T-cell (primary cell): ENCODE results near the gene CLRN2. TPM values are rescaled to one million over a fixed set of nuclear protein-coding genes. Genes with fewer than 3 reads are reported as not detected.
"Not testable (repeated sequence)": the region's sequence is repeated elsewhere in the genome, so short reads cannot be mapped to it uniquely, and the experiment has no call there.

Experiments used
- ATAC-seq, 4 experiments: fragments of 200-7000 bp in 3 of 4; fragments of 150-1000 bp in 1 of 4; cut with Tn5 transposase; replicated peaks in 1 of 4; 1 replicate in 3 of 4; 2 replicates in 1 of 4; pipeline ENCODE4 v1.10.0; 2021; ENCODE audit warnings: moderate library complexity in 3 of 4, mild to moderate bottlenecking in 2 of 4, moderate number of reproducible peaks in 1 of 4
- CTCF ChIA-PET, 2 donors: fragments of 300-600 bp; sonication (Branson Sonifier 250); formaldehyde crosslinking; loops; one replicate each; lab custom pipeline; 2022; ENCODE audit warnings: antibody characterized with exemption in 2 of 2; lab: Charles Lee
- POLR2A ChIA-PET, 2 donors: fragments of 300-600 bp; sonication (Branson Sonifier 250); formaldehyde crosslinking; loops; one replicate each; lab custom pipeline; 2022; ENCODE audit warnings: antibody characterized with exemption in 2 of 2; lab: Charles Lee
- DNase-seq, 35 experiments: peaks; one replicate each; pipeline versions ENCODE4 v3.0.0 to v3.0.0-alpha.2; 2013 to 2023
- H3K27ac ChIP-seq: one replicate; pipeline ENCODE4 v1.5.1; 2013; ENCODE audit warnings: low read length
- H3K27me3 ChIP-seq, 2 experiments: replicated peaks in 1 of 2; 1 replicate in 1 of 2; 2 replicates in 1 of 2; pipeline versions ENCODE4 v1.6.1 to v1.7.0; 2013; ENCODE audit warnings: low read length in 1 of 2, mixed read lengths in 1 of 2; ENCODE audit not compliant: control insufficient read depth in 2 of 2, insufficient read depth in 2 of 2; ENCODE audit errors: extremely low read depth in 1 of 2
- H3K36me3 ChIP-seq, 2 donors: 1 replicate in 1 of 2; 2 replicates in 1 of 2; pipeline versions ENCODE4 v1.6.1 to v1.7.0; 2013; ENCODE audit warnings: low read length in 1 of 2; ENCODE audit not compliant: control insufficient read depth in 2 of 2, insufficient read depth in 1 of 2; ENCODE audit errors: extremely low read depth in 1 of 2
- H3K4me1 ChIP-seq, 2 experiments: 1 replicate in 1 of 2; 2 replicates in 1 of 2; pipeline versions ENCODE4 v1.6.1 to v1.7.0; 2013; ENCODE audit warnings: low read length in 2 of 2, mixed read lengths in 1 of 2; ENCODE audit not compliant: insufficient read depth in 2 of 2, control insufficient read depth in 1 of 2; ENCODE audit errors: extremely low read depth in 1 of 2
- H3K4me3 ChIP-seq, 2 donors: 1 replicate in 1 of 2; 2 replicates in 1 of 2; pipeline versions ENCODE4 v1.5.1 to v1.7.0; 2013; ENCODE audit warnings: mild to moderate bottlenecking in 2 of 2, low read length in 1 of 2, moderate library complexity in 1 of 2; ENCODE audit not compliant: control insufficient read depth in 1 of 2; ENCODE audit errors: extremely low read depth in 1 of 2
- H3K9me3 ChIP-seq: 2 replicates; pipeline ENCODE4 v1.7.0; 2013
- H3K27ac Mint-ChIP-seq, 2 donors: one replicate each; pipeline ENCODE4 v1.8.0; 2020 to 2021; ENCODE audit warnings: mild to moderate bottlenecking in 2 of 2, mixed read lengths in 2 of 2
- H3K27me3 Mint-ChIP-seq, 2 donors: one replicate each; pipeline ENCODE4 v1.8.0; 2021 to 2022; ENCODE audit warnings: mixed read lengths in 2 of 2
- H3K36me3 Mint-ChIP-seq: one replicate; pipeline ENCODE4 v1.8.0; 2021; ENCODE audit warnings: mixed read lengths
- H3K4me1 Mint-ChIP-seq, 3 donors: one replicate each; pipeline ENCODE4 v1.8.0; 2020 to 2022; ENCODE audit warnings: mixed read lengths in 3 of 3, mild to moderate bottlenecking in 1 of 3
- H3K4me3 Mint-ChIP-seq, 3 donors: one replicate each; pipeline ENCODE4 v1.8.0; 2020 to 2022; ENCODE audit warnings: mild to moderate bottlenecking in 3 of 3, mixed read lengths in 3 of 3, moderate library complexity in 3 of 3
- H3K9me3 Mint-ChIP-seq, 3 donors: one replicate each; pipeline ENCODE4 v1.8.0; 2020 to 2022; ENCODE audit warnings: mixed read lengths in 3 of 3
- WGBS: methylation state at CpG from one replicate; pipeline ENCODE4 v1.1.5; 2013; ENCODE audit warnings: missing lambda C conversion rate; ENCODE audit not compliant: insufficient coverage; 5-methylcytosine and 5-hydroxymethylcytosine counted together
- total RNA-seq, 35 experiments: library from RNA in 6 of 35; stranded (reverse) in 6 of 35; fragments of 120-200 nt in 1 of 35; gene quantifications; one replicate each; pipeline versions ENCODE4 v1.2.1 to v1.2.4 and lab custom pipeline; 2013 to 2026

CLRN2 gene
- total RNA-seq, 5 donors from 2014 or later (not counting 1 experiment from before 2014, with no cell fraction given): not detected

DNA sequence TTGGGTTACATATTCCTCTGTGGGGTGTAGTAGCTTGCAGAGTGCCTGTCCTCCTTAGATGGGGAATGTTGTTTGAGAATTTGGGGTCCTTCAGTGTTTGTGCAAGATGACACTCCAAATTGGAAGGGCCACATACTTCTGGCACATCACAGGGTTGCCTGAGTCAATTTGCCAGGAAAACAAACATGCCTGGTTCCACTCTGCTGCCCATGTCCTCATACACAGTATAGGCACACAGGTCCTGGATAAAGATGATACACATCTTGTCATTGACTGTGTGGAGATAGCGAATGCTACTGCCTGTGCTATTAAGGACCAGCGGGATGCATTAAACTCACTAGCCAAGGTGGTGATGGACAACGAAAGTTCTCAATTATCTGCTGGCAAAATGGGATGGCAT is 50.9 kb downstream of the CLRN2 start:
- ChIA-PET POLR2A (no interaction called here), CTCF (no interaction called here)
- no peaks in the 10 kb centered on the region for H3K4me1 ChIP-seq
- no peaks in the 10 kb centered on the region for H3K9me3 ChIP-seq
- H3K27me3 ChIP-seq: peaks cover 0 to 4% of the 10 kb centered on the region in 2 experiments
- Mint-ChIP-seq H3K4me1 (no peaks in the 10 kb centered on the region), H3K27ac (no peak overlapping the region), H3K27me3 (no peaks in the 10 kb centered on the region), H3K4me3 (no peak overlapping the region), H3K36me3 (no peaks in the 10 kb centered on the region), H3K9me3 (no peaks in the 10 kb centered on the region)
- DNase-seq: no peak
- H3K36me3 ChIP-seq: no peaks in the 10 kb centered on the region
- WGBS: 88% methylated on average over 2 of the region's 3 CpGs
- no peak for ATAC-seq
- no peak overlapping the region for H3K27ac ChIP-seq
- no peak overlapping the region for H3K4me3 ChIP-seq

DNA sequence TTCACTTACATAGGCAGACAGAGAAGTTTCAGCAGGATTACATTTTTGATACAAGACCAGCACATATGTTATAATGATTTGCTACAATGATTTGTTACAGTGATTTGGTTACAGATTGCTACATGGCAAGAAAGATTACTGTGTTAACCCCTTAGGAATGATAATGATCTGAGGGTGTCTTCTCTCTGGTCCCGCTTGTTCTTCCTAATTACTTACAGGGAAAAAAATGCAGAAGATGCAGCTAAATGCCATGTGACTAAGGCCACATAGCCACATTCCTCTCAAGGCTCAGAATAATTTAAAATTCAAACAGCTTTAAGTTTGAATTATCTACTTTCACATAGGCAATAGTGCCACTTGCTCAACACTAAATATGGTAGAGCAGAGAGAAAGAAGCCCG is 52.3 kb downstream of the CLRN2 start:
- WGBS: no CpG with 5 or more reads among the region's 2 CpGs
- Histone ChIP-seq H3K9me3 (no peaks in the 10 kb centered on the region), H3K4me1 (no peaks in the 10 kb centered on the region), H3K36me3 (no peaks in the 10 kb centered on the region), H3K27me3 (peaks cover 0 to 4% of the 10 kb centered on the region in 2 experiments), H3K4me3 (no peak overlapping the region), H3K27ac (no peak overlapping the region)
- ATAC-seq: no peak
- DNase-seq: no peak
- Mint-ChIP-seq H3K4me1 (no peaks in the 10 kb centered on the region), H3K4me3 (no peak overlapping the region), H3K9me3 (no peaks in the 10 kb centered on the region), H3K27ac (no peak overlapping the region), H3K36me3 (no peaks in the 10 kb centered on the region), H3K27me3 (no peaks in the 10 kb centered on the region)
- ChIA-PET CTCF (interaction anchor here (0.6 to 1.1 kb wide), 2 partner anchors 14 to 18 kb away, joined by 3 read pairs; no protein-coding TSS in a partner anchor), POLR2A (no interaction called here)

DNA sequence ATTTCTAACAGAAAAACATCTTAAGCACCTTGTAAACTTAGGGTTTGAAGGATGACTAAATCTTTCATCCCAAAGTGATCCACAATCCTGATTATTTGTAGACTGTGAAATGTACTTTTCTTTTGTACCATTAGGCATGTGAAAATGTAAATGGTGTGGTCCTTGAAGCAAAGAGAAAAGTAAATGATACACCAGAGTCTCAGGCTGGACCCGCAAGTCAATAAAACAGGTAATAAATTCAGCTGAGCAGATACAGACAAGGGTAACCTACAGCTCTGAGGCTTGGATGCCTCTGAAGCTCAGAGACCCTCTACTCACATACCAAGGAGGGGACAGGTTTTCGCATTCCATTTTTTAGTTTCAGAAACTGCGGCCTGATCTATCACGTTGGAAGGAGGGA is 59.2 kb downstream of the CLRN2 start:
- Mint-ChIP-seq H3K4me3 (no peak overlapping the region), H3K27ac (no peak overlapping the region), H3K27me3 (no peaks in the 10 kb centered on the region), H3K9me3 (no peaks in the 10 kb centered on the region), H3K36me3 (peaks cover 2% of the 10 kb centered on the region), H3K4me1 (peaks cover 15 to 25% (median 19%) of the 10 kb centered on the region in 3 donors)
- WGBS: no CpG with 5 or more reads among the region's 4 CpGs
- H3K27me3 ChIP-seq: no peaks in the 10 kb centered on the region
- CTCF ChIA-PET: interaction anchor here in 1 of 2 donors (2.5 kb wide), 1 partner anchor 25 kb away, joined by 10 read pairs; no protein-coding TSS in a partner anchor
- no peaks in the 10 kb centered on the region for H3K36me3 ChIP-seq
- DNase-seq (no peak), ATAC-seq (no peak)
- no peak overlapping the region for H3K27ac ChIP-seq
- H3K9me3 ChIP-seq: no peaks in the 10 kb centered on the region
- peaks cover 9 to 24% of the 10 kb centered on the region in 2 experiments for H3K4me1 ChIP-seq
- POLR2A ChIA-PET: no interaction called here
- no peak overlapping the region for H3K4me3 ChIP-seq

DNA sequence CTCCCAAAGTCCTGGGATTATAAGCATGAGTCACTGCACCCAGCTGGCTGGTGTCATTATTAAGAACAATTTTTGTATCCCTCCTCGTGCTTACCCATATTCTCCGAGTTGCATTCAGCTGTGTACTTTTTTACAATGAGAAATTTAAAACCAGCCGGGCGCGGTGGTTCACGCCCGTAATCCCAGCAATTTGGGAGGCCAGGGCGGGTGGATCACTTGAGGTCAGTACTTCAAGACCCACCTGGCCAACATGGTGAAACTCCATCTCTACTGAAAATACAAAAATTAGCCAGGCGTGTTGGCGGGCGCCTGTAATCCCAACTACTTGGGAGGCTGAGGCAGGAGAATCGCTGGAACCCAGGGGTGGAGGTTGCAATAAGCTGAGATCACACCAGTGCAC is 60.2 kb downstream of the CLRN2 start:
- not testable (repeated sequence) for H3K27me3 ChIP-seq, H3K36me3 Mint-ChIP-seq, H3K4me3 ChIP-seq, H3K27ac Mint-ChIP-seq, H3K36me3 ChIP-seq, DNase-seq, H3K27ac ChIP-seq, H3K9me3 Mint-ChIP-seq, H3K4me3 Mint-ChIP-seq, H3K9me3 ChIP-seq, ATAC-seq, H3K27me3 Mint-ChIP-seq
- H3K4me1 ChIP-seq: peaks cover 9 to 27% of the 10 kb centered on the region in 2 experiments
- ChIA-PET POLR2A (interaction anchor here in 1 of 2 donors (2.2 kb wide), 1 partner anchor 39 kb away, joined by 9 read pairs; the partner anchor contains the start of gene MED28), CTCF (interaction anchor here (0.6 to 0.7 kb wide), 2 partner anchors 26 to 437 kb away, joined by 3 to 8 read pairs; no protein-coding TSS in a partner anchor)
- H3K4me1 Mint-ChIP-seq: peaks cover 20 to 27% (median 27%) of the 10 kb centered on the region in 3 donors
- 98% methylated on average over 11 of the region's 12 CpGs for WGBS

Other genes with a start within 250 kb of the CLRN2 start
- gene QDPR, start 3.1 kb upstream of the CLRN2 start, total RNA-seq: 10 to 100 TPM; 14.9 to 23.1 (median 20.0) TPM
- 10 to 100 TPM; 23.5 to 58.4 (median 25.1) TPM for gene LAP3, start 62.0 kb downstream of the CLRN2 start, total RNA-seq
- 10 to 100 TPM; 50.6 to 75.5 (median 66.2) TPM for gene MED28, start 99.5 kb downstream of the CLRN2 start, total RNA-seq